CD4-positive, CD25-positive, alpha-beta regulatory T cell (primary cell): ENCODE results near the gene SLC6A4. TPM values are rescaled to one million over a fixed set of nuclear protein-coding genes. Genes with fewer than 3 reads are reported as not detected.
A peak's percentile ranks its signal among the peaks of the same experiment; 100 is the strongest.

Experiments
- ATAC-seq, 2 donors: fragments of 150-1000 bp; cut with Tn5 transposase; one replicate each; pipeline ENCODE4 v1.10.0; 2021; ENCODE audit warnings: low read depth in 2 of 2, moderate number of reproducible peaks in 2 of 2, moderate library complexity in 1 of 2
- DNase-seq, 3 donors: peaks; one replicate each; pipeline versions ENCODE4 v3.0.0 to v3.0.0-alpha.2; 2012 to 2022; ENCODE audit warnings: mixed read lengths in 1 of 3
- H3K27ac ChIP-seq: one replicate; pipeline ENCODE4 v1.7.0; 2013; ENCODE audit warnings: mild to moderate bottlenecking, low read length; ENCODE audit not compliant: insufficient read depth, poor library complexity, severe bottlenecking
- H3K27me3 ChIP-seq: one replicate; pipeline ENCODE4 v1.7.0; 2013; ENCODE audit warnings: low read length; ENCODE audit not compliant: control insufficient read depth, insufficient read depth
- H3K36me3 ChIP-seq: one replicate; pipeline ENCODE4 v1.7.0; 2013; ENCODE audit warnings: mild to moderate bottlenecking, low read length, moderate library complexity; ENCODE audit not compliant: control insufficient read depth, insufficient read depth
- H3K4me1 ChIP-seq: 2 replicates; pipeline ENCODE4 v1.7.0; 2013; ENCODE audit warnings: mild to moderate bottlenecking, low read length; ENCODE audit not compliant: insufficient read depth, control insufficient read depth, poor library complexity, severe bottlenecking
- H3K4me3 ChIP-seq: one replicate; pipeline ENCODE4 v1.7.0; 2013; ENCODE audit warnings: low read depth, mild to moderate bottlenecking, low read length, moderate library complexity
- H3K9me3 ChIP-seq, 2 experiments: 1 replicate in 1 of 2; 2 replicates in 1 of 2; pipeline ENCODE4 v1.7.0; 2013; ENCODE audit warnings: low read length in 2 of 2, mild to moderate bottlenecking in 1 of 2, moderate library complexity in 1 of 2; ENCODE audit not compliant: control insufficient read depth in 2 of 2
- H3K27ac Mint-ChIP-seq, 3 donors: one replicate each; pipeline ENCODE4 v1.8.0; 2020 to 2022; ENCODE audit warnings: mild to moderate bottlenecking in 3 of 3, mixed read lengths in 3 of 3, moderate library complexity in 2 of 3
- H3K27me3 Mint-ChIP-seq: one replicate; pipeline ENCODE4 v1.8.0; 2022; ENCODE audit warnings: mild to moderate bottlenecking, mixed read lengths
- H3K36me3 Mint-ChIP-seq: one replicate; pipeline ENCODE4 v1.8.0; 2020; ENCODE audit warnings: mixed read lengths
- H3K4me1 Mint-ChIP-seq, 4 donors: one replicate each; pipeline ENCODE4 v1.8.0; 2020 to 2022; ENCODE audit warnings: mixed read lengths in 4 of 4, mild to moderate bottlenecking in 1 of 4
- H3K4me3 Mint-ChIP-seq, 4 donors: one replicate each; pipeline ENCODE4 v1.8.0; 2020 to 2022; ENCODE audit warnings: mild to moderate bottlenecking in 4 of 4, mixed read lengths in 4 of 4, moderate library complexity in 3 of 4
- H3K9me3 Mint-ChIP-seq, 7 donors: one replicate each; pipeline ENCODE4 v1.8.0; 2020 to 2022; ENCODE audit warnings: mixed read lengths in 7 of 7, mild to moderate bottlenecking in 3 of 7, moderate library complexity in 2 of 7
- polyA plus RNA-seq, 4 donors: library from polyadenylated mRNA; unstranded; fragments of 300-500 nt; fragmentation: Illumina TruSeq; gene quantifications; one replicate each; pipeline ENCODE4 v1.2.3, GENCODE V29; 2021
- total RNA-seq: library from RNA; stranded (reverse); gene quantifications from one replicate; pipeline ENCODE4 v1.2.3, GENCODE V29; 2022

The SLC6A4 gene
- total and polyA plus RNA-seq, 5 donors from 2014 or later: 0.24 to 0.25 TPM; not detected in 3

DNA sequence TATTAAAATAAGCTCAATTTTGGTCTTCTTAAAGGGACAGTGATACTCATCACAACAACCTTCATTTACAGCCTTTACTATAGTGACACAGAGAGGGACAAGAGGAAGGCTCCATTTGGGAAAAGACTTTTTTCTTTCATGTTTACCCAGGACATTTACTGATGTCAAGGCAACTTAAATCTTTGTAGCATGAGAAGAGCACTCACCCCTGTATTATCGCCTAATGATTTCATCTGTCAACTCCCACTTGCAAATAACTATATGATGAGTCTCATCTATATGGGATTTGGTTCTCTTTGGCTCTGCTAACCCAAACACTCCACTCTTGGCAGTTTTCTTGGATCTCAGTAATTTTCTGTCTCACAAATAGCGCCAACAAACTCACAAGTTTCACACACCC, 32.1 kb upstream of the SLC6A4 start:
- Mint-ChIP-seq H3K27ac (peak overlapping the region in 1 of 3 donors; percentile 13), H3K27me3 (no peaks in the 10 kb centered on the region), H3K36me3 (peaks cover 46% of the 10 kb centered on the region), H3K4me1 (peaks cover 0 to 13% (median 4%) of the 10 kb centered on the region in 4 donors), H3K4me3 (no peak overlapping the region), H3K9me3 (no peaks in the 10 kb centered on the region)
- Histone ChIP-seq H3K4me3 (no peak overlapping the region), H3K9me3 (no peaks in the 10 kb centered on the region), H3K27ac (no peak overlapping the region), H3K4me1 (no peaks in the 10 kb centered on the region), H3K27me3 (no peaks in the 10 kb centered on the region), H3K36me3 (peaks cover 64% of the 10 kb centered on the region)
- DNase-seq: no peak
- no peak for ATAC-seq

DNA sequence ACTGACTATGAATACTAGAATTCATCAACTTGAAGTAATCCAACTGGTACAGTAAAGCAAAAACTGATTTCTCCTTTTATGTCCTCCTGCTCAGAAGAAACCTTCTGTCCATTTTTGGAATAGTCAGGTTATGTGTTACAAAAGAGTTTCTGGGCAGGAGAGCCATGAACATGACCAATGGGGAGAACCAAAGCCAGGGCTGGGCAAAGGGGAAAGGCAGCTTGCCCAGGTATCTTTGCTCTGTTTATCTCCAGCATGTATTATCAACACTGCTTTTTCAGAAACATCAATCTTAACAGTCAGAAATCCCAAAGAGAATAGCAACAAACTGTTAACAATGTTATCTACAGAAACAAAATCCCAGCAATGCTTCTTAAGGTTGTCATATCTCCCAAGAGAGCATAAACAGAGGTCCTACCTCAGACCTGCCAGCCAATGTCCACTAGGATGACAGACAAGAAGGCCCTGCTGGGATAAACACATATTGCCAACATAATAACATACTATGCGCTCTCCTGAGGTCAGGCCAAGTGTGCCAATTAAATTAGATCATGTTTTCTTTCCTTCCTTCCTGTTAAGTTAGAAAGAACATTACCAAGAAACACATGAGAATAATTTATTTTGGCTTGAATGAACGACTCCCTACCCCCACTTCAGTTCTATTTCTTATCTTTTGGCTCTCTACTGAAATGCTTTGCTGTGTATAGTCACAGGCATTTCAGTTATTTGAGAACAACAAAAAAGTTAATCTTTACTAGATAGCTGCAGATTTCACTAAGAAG, 28.2 kb upstream of the SLC6A4 start:
- H3K9me3 ChIP-seq: no peaks in the 10 kb centered on the region
- H3K4me1 ChIP-seq: no peaks in the 10 kb centered on the region
- ATAC-seq (no peak), DNase-seq (no peak)
- Mint-ChIP-seq H3K36me3 (peaks cover 40% of the 10 kb centered on the region), H3K27me3 (no peaks in the 10 kb centered on the region), H3K27ac (no peak overlapping the region), H3K4me3 (no peak overlapping the region), H3K4me1 (peaks cover 0 to 13% (median 4%) of the 10 kb centered on the region in 4 donors), H3K9me3 (no peaks in the 10 kb centered on the region)
- no peak overlapping the region for H3K4me3 ChIP-seq
- H3K27ac ChIP-seq: no peak overlapping the region
- peaks cover 60% of the 10 kb centered on the region for H3K36me3 ChIP-seq
- no peaks in the 10 kb centered on the region for H3K27me3 ChIP-seq

DNA sequence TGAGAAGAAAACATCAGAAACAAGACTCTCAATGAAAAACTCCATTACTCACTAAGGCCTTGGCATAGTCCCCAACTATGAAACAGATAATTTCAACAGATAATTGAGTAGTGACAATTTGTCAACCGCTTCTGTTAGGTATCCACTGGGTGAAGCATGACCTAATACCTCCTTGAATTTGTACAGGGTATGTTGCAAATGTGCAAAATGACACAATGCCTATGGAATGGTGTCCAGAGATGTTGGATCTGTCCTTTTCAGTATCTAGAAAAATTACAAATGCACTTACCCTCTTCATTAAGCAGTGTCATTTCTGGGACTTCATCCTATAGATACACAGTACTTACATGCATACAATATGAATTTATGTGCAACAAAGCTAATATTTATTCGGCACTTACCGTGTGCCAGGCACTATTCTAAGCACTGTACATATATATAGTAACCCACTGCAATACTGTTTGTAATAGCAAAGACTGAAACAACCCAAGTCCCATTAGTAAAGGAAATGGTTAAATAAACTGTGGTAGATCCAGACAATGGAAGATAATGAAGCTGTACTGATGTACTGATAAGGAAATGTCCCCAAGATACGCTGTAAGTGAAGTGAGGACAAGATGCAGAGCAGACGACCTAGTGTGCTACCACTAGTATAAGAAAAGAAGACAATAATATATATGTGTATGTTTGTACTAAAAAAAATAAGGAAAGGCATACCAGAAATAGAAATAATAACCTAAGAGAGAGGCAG, 21.4 kb upstream of the SLC6A4 start:
- H3K27me3 ChIP-seq: no peaks in the 10 kb centered on the region
- peaks cover 45% of the 10 kb centered on the region for H3K36me3 ChIP-seq
- H3K4me3 Mint-ChIP-seq: no peak overlapping the region
- no peak for DNase-seq
- peaks cover 24% of the 10 kb centered on the region for H3K36me3 Mint-ChIP-seq
- H3K9me3 ChIP-seq: no peaks in the 10 kb centered on the region
- no peaks in the 10 kb centered on the region for H3K9me3 Mint-ChIP-seq
- peaks cover 0 to 6% (median 4%) of the 10 kb centered on the region in 4 donors for H3K4me1 Mint-ChIP-seq
- ATAC-seq: no peak
- no peak overlapping the region for H3K4me3 ChIP-seq
- no peaks in the 10 kb centered on the region for H3K27me3 Mint-ChIP-seq
- no peak overlapping the region for H3K27ac ChIP-seq
- H3K4me1 ChIP-seq: no peaks in the 10 kb centered on the region
- H3K27ac Mint-ChIP-seq: no peak overlapping the region

- Histone ChIP-seq H3K36me3 (peaks cover 38% of the 10 kb centered on the region), H3K4me1 (no peaks in the 10 kb centered on the region), H3K27me3 (no peaks in the 10 kb centered on the region), H3K4me3 (no peak overlapping the region), H3K27ac (no peak overlapping the region), H3K9me3 (no peaks in the 10 kb centered on the region)
- Mint-ChIP-seq H3K4me1 (peaks cover 0 to 6% (median 4%) of the 10 kb centered on the region in 4 donors), H3K36me3 (peaks cover 36% of the 10 kb centered on the region), H3K9me3 (no peaks in the 10 kb centered on the region), H3K4me3 (no peak overlapping the region), H3K27ac (no peak overlapping the region), H3K27me3 (no peaks in the 10 kb centered on the region)
- ATAC-seq (no peak), DNase-seq (no peak)
Observed at GRCh38 chr17:30254150-30254549, 18.7 kb upstream of the SLC6A4 start.

GRCh38 chr17:30253312-30253711, 17.8 kb upstream of the SLC6A4 start:
- Histone ChIP-seq H3K4me3 (no peak overlapping the region), H3K4me1 (no peaks in the 10 kb centered on the region), H3K27me3 (no peaks in the 10 kb centered on the region), H3K36me3 (peaks cover 39% of the 10 kb centered on the region), H3K27ac (no peak overlapping the region), H3K9me3 (no peaks in the 10 kb centered on the region)
- ATAC-seq: no peak
- DNase-seq: no peak
- Mint-ChIP-seq H3K36me3 (peaks cover 38% of the 10 kb centered on the region), H3K4me1 (peaks cover 0 to 6% (median 2%) of the 10 kb centered on the region in 4 donors), H3K4me3 (no peak overlapping the region), H3K27me3 (no peaks in the 10 kb centered on the region), H3K27ac (peak overlapping the region in 2 of 3 donors; percentile 50 to 57), H3K9me3 (no peaks in the 10 kb centered on the region)

- H3K4me3 ChIP-seq: no peak overlapping the region
- Mint-ChIP-seq H3K27ac (no peak overlapping the region), H3K4me1 (peaks cover 0 to 2% (median 0%) of the 10 kb centered on the region in 4 donors), H3K4me3 (no peak overlapping the region), H3K36me3 (peaks cover 48% of the 10 kb centered on the region), H3K27me3 (no peaks in the 10 kb centered on the region), H3K9me3 (no peaks in the 10 kb centered on the region)
- peaks cover 41% of the 10 kb centered on the region for H3K36me3 ChIP-seq
- no peak overlapping the region for H3K27ac ChIP-seq
- no peaks in the 10 kb centered on the region for H3K4me1 ChIP-seq
- ATAC-seq (no peak), DNase-seq (no peak)
- H3K27me3 ChIP-seq: no peaks in the 10 kb centered on the region
- no peaks in the 10 kb centered on the region for H3K9me3 ChIP-seq
Observed at GRCh38 chr17:30251931-30252330, 16.4 kb upstream of the SLC6A4 start.

- Histone ChIP-seq H3K27ac (no peak overlapping the region), H3K36me3 (peaks cover 36% of the 10 kb centered on the region), H3K4me3 (no peak overlapping the region), H3K9me3 (no peaks in the 10 kb centered on the region), H3K27me3 (no peaks in the 10 kb centered on the region), H3K4me1 (no peaks in the 10 kb centered on the region)
- Mint-ChIP-seq H3K27me3 (no peaks in the 10 kb centered on the region), H3K4me3 (no peak overlapping the region), H3K9me3 (no peaks in the 10 kb centered on the region), H3K4me1 (no peaks in the 10 kb centered on the region), H3K27ac (no peak overlapping the region), H3K36me3 (peaks cover 48% of the 10 kb centered on the region)
- ATAC-seq (no peak), DNase-seq (no peak)
Observed at GRCh38 chr17:30249460-30249859, 14.0 kb upstream of the SLC6A4 start.
